SKM-1 (cell line): Measurements from ENCODE around the gene LKAAEAR1.

Source experiments
- DNase-seq: peaks from one replicate; lab custom pipeline; 2025; ENCODE audit not compliant: unreplicated experiment; lab: John Stamatoyannopoulos, UW

LKAAEAR1 gene

DNA sequence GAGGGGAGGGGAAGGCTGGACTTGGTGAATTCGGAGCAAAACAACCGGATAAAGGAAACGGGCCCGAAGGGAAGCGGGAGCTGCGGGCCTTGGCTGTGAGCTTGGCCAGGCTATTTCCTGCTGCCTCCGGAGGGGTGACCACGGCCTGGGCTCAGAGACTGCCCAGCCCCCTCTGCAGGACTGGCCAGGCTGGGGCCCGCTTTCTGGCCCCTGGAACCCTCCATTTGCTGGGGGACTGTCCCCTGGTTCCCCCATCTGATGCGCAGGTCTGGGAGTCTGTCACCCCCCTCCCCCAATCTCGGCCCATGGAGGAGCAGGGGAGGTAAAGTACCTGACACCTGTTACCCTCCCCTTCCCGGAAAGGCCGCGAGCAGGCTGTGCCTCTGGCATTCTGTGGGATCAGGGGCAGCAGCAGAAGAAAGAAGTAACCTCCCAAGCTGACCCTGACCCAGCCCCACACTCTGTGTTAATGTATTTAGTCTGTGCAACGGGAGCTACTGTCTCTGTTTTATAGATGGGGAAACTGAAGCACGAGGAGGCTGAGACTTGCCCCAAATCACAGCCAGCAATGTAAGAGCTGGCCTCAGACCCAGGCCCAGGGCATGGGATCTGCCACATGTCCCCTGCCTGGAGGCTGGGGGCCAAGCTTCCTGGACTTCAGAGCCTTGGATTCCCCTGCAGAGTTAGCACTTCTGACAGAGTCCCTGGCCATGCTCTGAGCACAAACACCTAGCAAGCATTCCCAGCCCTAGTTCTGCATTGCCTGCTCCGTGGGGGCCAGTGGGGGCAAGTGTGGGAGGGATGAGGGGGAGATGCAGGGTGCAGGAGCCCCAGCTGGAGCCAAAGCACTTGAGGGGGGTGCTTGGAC, 44.7 kb downstream of the LKAAEAR1 start:
- DNase-seq: no peak

DNA sequence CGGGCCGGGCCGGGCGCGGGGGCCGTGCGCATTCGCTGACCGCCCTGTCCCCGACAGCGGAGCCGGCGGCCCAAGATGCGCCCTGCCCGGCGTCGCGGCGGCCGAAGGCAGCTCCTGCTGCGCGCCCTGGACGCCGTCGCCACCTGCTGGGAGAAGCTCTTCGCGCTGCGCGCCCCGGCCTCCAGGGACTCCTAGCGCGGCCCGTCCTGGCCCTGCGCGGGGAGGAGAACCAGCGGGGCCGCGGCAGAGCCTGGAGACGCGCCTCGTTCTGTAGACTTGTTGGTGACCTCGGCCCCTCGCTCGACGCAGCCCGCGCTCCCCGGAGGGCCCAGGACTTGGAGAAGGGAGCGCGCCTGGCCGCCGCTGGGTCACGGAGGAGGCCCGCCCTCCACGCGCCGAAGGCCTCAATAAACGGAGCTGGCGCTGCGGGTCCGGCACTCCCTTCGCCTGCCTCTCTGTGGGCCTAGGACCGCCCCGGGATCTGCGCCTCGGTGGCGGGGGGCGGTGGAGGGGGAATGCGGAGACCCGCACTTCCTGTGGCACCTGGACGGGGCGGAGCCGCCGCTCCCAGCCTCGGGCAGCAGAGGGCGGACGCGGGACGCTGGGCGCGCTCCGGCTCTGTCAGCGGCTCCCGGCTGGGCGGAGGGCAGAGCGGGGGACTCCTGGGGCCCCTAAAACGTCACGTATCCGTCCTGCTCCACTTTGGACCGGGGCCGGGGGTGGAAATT, 45.5 kb downstream of the LKAAEAR1 start:
- peak; percentile 69 for DNase-seq

DNA sequence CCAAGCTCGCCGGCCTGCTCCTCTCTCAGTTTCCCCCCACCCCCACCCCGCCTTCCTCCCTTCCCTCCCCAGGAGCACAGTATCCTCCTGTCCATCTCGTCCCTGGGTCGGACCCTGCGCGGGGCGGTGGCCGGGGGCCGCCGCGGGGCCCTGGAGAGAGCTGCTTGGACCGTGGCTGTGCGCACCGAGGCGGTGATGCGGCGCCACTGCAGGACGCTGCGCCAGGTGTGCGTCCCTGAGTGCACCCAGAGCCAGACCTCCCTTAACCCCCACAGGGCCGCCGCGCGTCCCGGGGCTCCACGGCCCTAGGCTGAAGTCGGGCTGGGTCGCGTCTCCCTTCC, 46.0 kb downstream of the LKAAEAR1 start:
- DNase-seq: no peak

DNA sequence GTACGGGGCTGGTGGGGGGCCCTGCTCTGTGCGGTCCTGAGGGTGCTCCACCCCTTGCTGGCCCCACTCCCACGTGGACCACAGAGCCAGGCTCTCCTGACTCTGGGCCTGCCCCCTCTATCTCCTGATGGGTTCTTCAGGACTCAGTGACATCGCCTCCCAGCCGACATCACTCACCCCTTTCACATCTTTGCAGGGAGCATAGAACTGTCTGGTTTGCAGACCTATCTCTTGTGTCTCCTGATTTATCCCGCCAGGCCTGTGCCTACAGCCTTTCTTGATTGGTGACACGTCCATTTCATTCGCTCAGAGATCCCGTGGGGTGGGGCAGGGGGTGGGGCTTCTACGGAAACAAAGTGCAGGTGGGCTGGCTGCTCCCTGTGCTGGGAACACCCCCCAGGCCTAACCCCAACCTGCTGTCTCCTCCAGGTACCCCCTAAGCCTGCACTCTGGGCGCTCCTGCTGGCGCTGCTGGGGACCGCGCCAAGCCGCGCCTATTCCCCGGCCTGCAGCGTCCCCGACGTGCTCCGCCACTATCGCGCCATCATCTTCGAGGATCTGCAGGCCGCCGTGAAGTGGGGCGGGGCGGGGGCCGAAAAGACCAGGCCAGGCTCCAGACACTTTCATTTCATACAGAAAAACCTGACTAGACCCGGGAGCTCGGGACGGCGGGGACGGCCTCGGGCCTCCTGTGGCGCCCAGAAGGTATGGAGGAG, 46.5 kb downstream of the LKAAEAR1 start:
- no peak for DNase-seq

DNA sequence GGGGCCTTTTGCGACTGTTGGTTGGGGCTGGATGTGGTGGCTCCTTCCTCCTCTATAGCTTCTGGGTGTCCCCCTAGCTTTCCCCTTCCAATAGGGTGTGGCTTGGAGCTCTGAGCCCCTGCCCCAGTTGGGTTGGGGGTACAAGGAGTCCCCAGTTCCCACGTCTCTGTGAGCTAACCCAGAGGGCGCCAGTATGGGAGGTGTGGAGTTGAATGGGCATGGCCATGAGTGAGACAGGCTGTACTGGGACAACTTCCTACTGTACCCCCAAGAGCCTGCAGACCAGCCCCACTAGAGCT, 47.0 kb downstream of the LKAAEAR1 start:
- no peak for DNase-seq

DNA sequence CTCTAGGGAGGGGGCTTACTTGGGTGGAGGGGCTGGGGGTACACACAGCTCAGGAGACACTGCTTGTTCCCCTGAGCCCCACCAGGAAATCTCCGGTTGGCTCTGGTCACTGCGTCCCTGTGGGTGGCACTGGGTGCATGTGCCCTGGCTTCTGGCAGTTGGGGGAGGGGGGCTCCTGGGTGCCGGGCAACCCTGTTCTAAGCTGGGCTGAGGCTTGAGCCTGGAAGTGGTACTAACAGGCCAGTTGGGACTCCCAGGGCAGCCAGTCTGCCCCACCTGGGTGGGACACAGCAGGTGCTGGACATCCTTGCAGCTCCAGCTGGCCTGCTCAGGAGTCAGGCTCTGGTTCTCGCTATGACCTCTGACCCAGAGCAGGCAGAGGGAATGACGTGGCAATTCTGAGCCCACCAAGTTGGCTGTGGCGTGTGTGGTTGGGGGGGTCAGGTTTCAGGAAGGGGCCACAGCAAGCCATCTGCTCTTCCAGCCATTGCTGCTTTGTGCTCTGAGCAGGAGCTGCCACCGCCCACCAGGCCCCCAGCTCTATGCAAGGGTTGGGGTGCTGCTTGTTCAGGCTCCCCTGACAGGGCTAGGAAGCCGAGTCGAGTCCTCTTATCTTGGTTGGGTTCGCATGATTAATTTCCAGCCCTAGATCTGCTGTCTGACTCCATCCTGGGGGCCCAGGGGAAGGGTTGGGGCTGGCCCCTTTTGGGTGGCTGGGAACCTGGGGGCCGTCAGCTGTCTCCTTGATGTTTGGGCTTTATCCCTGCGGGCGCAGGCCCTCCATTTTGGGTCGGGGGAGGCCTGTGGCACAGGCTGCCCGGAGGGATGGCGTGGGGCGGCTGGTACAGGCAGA, 47.6 kb downstream of the LKAAEAR1 start:
- no peak for DNase-seq

DNA sequence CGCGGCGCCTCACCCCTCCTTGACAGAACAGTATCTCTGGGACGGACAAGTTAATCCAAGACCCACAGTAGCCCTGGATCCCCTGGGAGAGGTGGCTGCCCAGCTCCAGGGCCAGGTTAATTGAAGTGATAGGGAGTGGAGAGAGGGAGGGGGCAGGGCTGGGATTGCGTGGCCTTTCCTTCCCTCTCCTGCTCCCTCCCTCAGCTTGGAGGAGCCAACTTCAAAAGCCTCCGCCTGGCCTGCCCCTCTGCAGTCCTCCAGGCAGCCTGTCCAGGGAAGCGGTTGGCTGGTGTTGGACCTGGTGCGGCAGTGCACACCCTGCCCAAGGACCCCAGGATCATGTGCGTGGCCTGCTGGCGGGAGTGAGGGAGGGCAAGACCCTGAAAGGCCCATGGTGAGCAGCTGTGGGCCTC, 48.3 kb downstream of the LKAAEAR1 start, which contains the start of gene C20orf204:
Gene C20orf204 (plus strand): TSS at position 250 of the 413 bp plus-strand sequence. CDS start 142 bp downstream, at position 392.
- no peak for DNase-seq

DNA sequence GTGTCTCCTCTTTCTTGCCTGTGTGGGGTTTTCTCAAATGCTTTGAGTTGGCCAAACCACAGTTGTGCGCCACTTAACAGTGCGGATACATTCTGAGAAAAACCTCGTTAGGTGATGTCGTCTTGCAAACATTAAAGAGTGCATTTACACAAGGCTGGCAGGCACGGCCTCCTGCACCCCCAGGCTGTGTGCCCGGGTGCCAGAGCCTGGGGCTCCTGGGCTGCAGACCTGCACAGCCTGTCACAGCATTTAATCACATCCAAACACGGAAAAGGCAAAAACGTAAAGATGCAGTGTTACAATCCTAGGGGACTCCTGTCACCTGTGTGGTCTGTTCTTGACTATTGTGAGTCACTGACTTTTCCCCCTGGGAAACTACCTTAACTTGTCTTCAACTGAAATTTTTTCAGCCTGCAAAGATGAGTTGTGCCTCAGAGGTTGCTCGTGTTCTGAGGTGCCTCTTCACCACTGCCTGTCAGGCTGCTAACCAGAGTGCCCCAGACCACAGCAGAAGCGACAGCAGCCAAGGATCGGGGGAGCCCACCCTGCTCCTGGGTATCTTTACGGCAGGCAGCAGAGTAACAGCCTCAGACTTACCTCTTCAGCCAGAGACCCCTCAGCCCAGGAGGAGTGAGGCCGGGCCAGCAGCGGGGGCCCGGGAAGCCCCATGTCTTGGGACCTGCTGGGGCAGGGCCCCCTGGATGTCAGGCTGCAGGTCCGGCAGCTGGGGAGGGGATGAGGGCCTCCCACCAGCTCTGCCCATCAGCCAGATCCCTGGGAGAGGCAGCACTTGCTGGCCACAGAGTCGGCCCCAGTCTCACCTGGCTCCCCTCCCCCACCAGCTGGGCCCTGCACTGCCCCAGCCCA, 48.9 kb downstream of the LKAAEAR1 start:
- DNase-seq: no peak

DNA sequence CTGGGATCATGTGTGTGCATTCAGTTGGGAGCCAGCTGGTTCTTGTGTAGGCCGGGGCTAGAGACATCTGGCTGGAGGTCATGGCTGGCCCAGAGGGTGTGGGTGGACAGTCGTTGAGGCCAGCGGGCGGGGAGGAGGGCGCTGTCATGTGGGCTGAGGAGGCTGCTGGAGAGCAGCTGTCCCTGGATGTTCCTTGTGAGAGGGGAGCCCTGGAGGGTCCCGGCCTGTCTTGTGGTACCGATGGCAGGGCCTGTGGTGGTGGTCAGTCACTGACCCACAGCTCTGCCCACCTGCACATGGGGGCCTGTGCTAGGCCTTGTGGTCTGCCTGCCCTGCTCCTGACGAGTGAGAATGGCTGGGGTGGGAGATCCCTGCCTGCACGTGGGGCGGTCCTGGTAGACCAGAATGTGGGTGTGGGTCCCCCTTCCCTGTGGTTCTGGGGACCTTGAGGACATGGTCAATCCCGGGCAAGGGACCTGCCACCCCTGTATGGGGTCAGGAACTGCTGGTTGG, 50.2 kb downstream of the LKAAEAR1 start:
- no peak for DNase-seq
